OCI-LY1 (cell line): Measurements from ENCODE around the gene LMF2.

Experiments used
- CTCF ChIP-seq: fragments of 200-600 bp; sonication (generic), shearing (Covaris generic); IDR thresholded peaks from 2 replicates; pipeline ENCODE4 v1.5.1; 2017; ENCODE audit warnings: mild to moderate bottlenecking, antibody characterized with exemption, low read length, moderate library complexity, mixed read lengths
- EZH2 ChIP-seq: fragments of 200-600 bp; sonication (generic), shearing (Covaris generic); IDR thresholded peaks from 2 replicates; pipeline ENCODE4 v1.8.0; 2017; ENCODE audit warnings: borderline replicate concordance, mixed run types, mild to moderate bottlenecking, antibody characterized with exemption, low read length, moderate library complexity, mixed read lengths

- no peak for TF ChIP-seq CTCF
- TF ChIP-seq EZH2 = no peak
Measured at GRCh38 chr22:50460938-50461337, 46.6 kb downstream of the LMF2 start.
